Stomach (tissue), 9 donors: ENCODE measurements around the gene TFF1. TPM values are rescaled to one million over a fixed set of nuclear protein-coding genes. Genes with fewer than 3 reads are reported as not detected.
A peak's percentile ranks its signal among the peaks of the same experiment; 100 is the strongest.

Experiments used
- DNase-seq, 2 donors: peaks; one replicate each; pipeline versions ENCODE4 v3.0.0 to v3.0.0-alpha.2; 2013 to 2019
- H3K27ac ChIP-seq, 5 donors: fragments of 200-600 bp in 4 of 5; sonication (generic) in 4 of 5; one replicate each; pipeline ENCODE4 v1.5.1; 2013 to 2019; ENCODE audit warnings: mild to moderate bottlenecking in 1 of 5, moderate library complexity in 1 of 5
- H3K27me3 ChIP-seq, 3 donors: fragments of 200-600 bp; sonication (generic); one replicate each; pipeline ENCODE4 v1.5.1; 2017 to 2019; ENCODE audit warnings: mixed run types in 1 of 3
- H3K36me3 ChIP-seq, 4 donors: fragments of 200-600 bp; sonication (generic); 1 replicate in 3 of 4; 2 replicates in 1 of 4; pipeline ENCODE4 v1.5.1; 2016 to 2019
- H3K4me1 ChIP-seq, 4 donors: fragments of 200-600 bp; sonication (generic); one replicate each; pipeline ENCODE4 v1.5.1; 2016 to 2019
- H3K4me3 ChIP-seq, 4 donors: fragments of 200-600 bp; sonication (generic) in 3 of 4; one replicate each; pipeline ENCODE4 v1.5.1; 2016 to 2019; ENCODE audit warnings: mild to moderate bottlenecking in 1 of 4
- H3K9me3 ChIP-seq, 4 donors: fragments of 200-600 bp; sonication (generic); one replicate each; pipeline ENCODE4 v1.5.1; 2016 to 2019
- CTCF ChIP-seq, 7 experiments: fragments of 450-650 bp in 4 of 7; fragments of 200-600 bp in 3 of 7; sonication (generic) in 3 of 7; IDR thresholded peaks; one replicate each; pipeline ENCODE4 v1.5.1; 2016 to 2019; ENCODE audit warnings: antibody characterized with exemption in 7 of 7, control low read depth in 2 of 7, mild to moderate bottlenecking in 1 of 7
- EP300 ChIP-seq: sonication (generic); formaldehyde crosslinking; IDR thresholded peaks from one replicate; pipeline ENCODE4 v1.6.1; 2017; ENCODE audit warnings: antibody characterized with exemption
- POLR2A ChIP-seq, 4 donors: fragments of 450-650 bp; IDR thresholded peaks; one replicate each; pipeline ENCODE4 v1.6.1; 2016; ENCODE audit warnings: antibody characterized with exemption in 4 of 4, control low read depth in 2 of 4, mild to moderate bottlenecking in 1 of 4, moderate library complexity in 1 of 4
- POLR2AphosphoS5 ChIP-seq, 3 donors: sonication (generic); formaldehyde crosslinking; IDR thresholded peaks; one replicate each; pipeline ENCODE4 v1.6.1; 2016; ENCODE audit warnings: antibody characterized with exemption in 3 of 3
- WGBS, 5 donors: extraction: QIAGEN DNeasy Blood & Tissue Kit in 3 of 5; methylation state at CpG; one replicate each; pipeline versions ENCODE4 v1.1.5 to v1.1.7; 2013 to 2018; 5-methylcytosine and 5-hydroxymethylcytosine counted together
- intact Hi-C: fragments of 100-400 bp; cut with DNase I; formaldehyde crosslinking; loops from one replicate; pipeline ENCODE4 v1.15.1; 2023; ENCODE audit warnings: low total_unique reads
- polyA plus RNA-seq, 3 donors: library from polyadenylated mRNA; stranded (reverse); fragments of 200-250 nt; gene quantifications; one replicate each; pipeline ENCODE4 v1.2.3, GENCODE V29; 2013
- total RNA-seq, 5 donors: library from RNA; depleted of rRNA; stranded (reverse); fragments of >200 nt; gene quantifications; one replicate each; pipeline versions ENCODE4 v1.1.0 to v1.2.3, GENCODE V29; 2014 to 2016
- donor health status: healthy with polysubstance abuse.
- donor health status: Bipolar disorder and iron deficiency.
- donor health status: healthy.

TFF1 gene
- total and polyA plus RNA-seq, 8 donors = 62.4 to 10,944 (median 721) TPM; not detected in 1

- intact Hi-C loops = no loop called here
- peak overlapping the region in 1 of 5 donors; percentile 14 for H3K27ac ChIP-seq
- TF ChIP-seq POLR2A (IDR thresholded peaks at IDR 0.05) (no peak), CTCF (IDR thresholded peaks at IDR 0.05) (no peak), EP300 (no peak), POLR2AphosphoS5 (IDR thresholded peaks at IDR 0.05) (no peak)
- H3K9me3 ChIP-seq = no peaks in the 10 kb centered on the region
- peaks cover 0 to 65% (median 0%) of the 10 kb centered on the region in 3 donors for H3K27me3 ChIP-seq
- WGBS, 5 donors = 80 to 93% (median 88%) methylated on average over 11 to 16 of the region's 16 CpGs
- H3K4me3 ChIP-seq = no peak overlapping the region
- no peak for DNase-seq
- peaks cover 13 to 28% (median 19%) of the 10 kb centered on the region in 4 donors for H3K4me1 ChIP-seq
- peaks cover 0 to 4% (median 0%) of the 10 kb centered on the region in 4 donors for H3K36me3 ChIP-seq
Observed at GRCh38 chr21:42373908-42374455, 7.6 kb upstream of the TFF1 start.

- H3K4me1 ChIP-seq = peaks cover 13 to 28% (median 19%) of the 10 kb centered on the region in 4 donors
- intact Hi-C loops = no loop called here
- peaks cover 0 to 4% (median 0%) of the 10 kb centered on the region in 4 donors for H3K36me3 ChIP-seq
- no peaks in the 10 kb centered on the region for H3K9me3 ChIP-seq
- TF ChIP-seq EP300 (no peak), POLR2A (IDR thresholded peaks at IDR 0.05) (no peak), POLR2AphosphoS5 (IDR thresholded peaks at IDR 0.05) (no peak), CTCF (IDR thresholded peaks at IDR 0.05) (no peak)
- H3K27me3 ChIP-seq = peaks cover 0 to 65% (median 0%) of the 10 kb centered on the region in 3 donors
- no peak overlapping the region for H3K4me3 ChIP-seq
- DNase-seq = no peak
- H3K27ac ChIP-seq = no peak overlapping the region
- WGBS, 5 donors = 78 to 87% (median 83%) methylated on average over 21 to 25 of the region's 25 CpGs
Observed at GRCh38 chr21:42373196-42373907, 7.0 kb upstream of the TFF1 start.

- Histone ChIP-seq H3K27me3 (peaks cover 0 to 51% (median 0%) of the 10 kb centered on the region in 3 donors), H3K4me3 (no peak overlapping the region), H3K4me1 (peaks cover 12 to 27% (median 17%) of the 10 kb centered on the region in 4 donors), H3K36me3 (peaks cover 0 to 4% (median 0%) of the 10 kb centered on the region in 4 donors), H3K27ac (peak overlapping the region in 3 of 5 donors; percentile 20 to 48 (median 46)), H3K9me3 (no peaks in the 10 kb centered on the region)
- intact Hi-C loops = no loop called here
- 75 to 86% (median 80%) methylated on average over 18 of the region's 18 CpGs for WGBS, 5 donors
- TF ChIP-seq CTCF (IDR thresholded peaks at IDR 0.05) (no peak), POLR2AphosphoS5 (IDR thresholded peaks at IDR 0.05) (no peak), POLR2A (IDR thresholded peaks at IDR 0.05) (no peak), EP300 (no peak)
- DNase-seq = peak in 1 of 2 donors; percentile 52
Observed at GRCh38 chr21:42370894-42371654, 4.7 kb upstream of the TFF1 start.

GRCh38 chr21:42369821-42370220 is 3.5 kb upstream of the TFF1 start:
- H3K9me3 ChIP-seq = no peaks in the 10 kb centered on the region
- DNase-seq = no peak
- peaks cover 0 to 4% (median 0%) of the 10 kb centered on the region in 4 donors for H3K36me3 ChIP-seq
- H3K27me3 ChIP-seq = peaks cover 0 to 51% (median 0%) of the 10 kb centered on the region in 3 donors
- H3K4me3 ChIP-seq = no peak overlapping the region
- WGBS, 5 donors = 83 to 93% (median 87%) methylated on average over 9 to 16 of the region's 16 CpGs
- peak overlapping the region in 1 of 5 donors; percentile 18 for H3K27ac ChIP-seq
- TF ChIP-seq POLR2A (IDR thresholded peaks at IDR 0.05) = no peak
- no peak for TF ChIP-seq EP300
- TF ChIP-seq POLR2AphosphoS5 (IDR thresholded peaks at IDR 0.05) = no peak
- no peak for TF ChIP-seq CTCF (IDR thresholded peaks at IDR 0.05)
- peaks cover 0 to 14% (median 8%) of the 10 kb centered on the region in 4 donors for H3K4me1 ChIP-seq
- intact Hi-C loops = no loop called here
